Astrocyte (in vitro differentiated cells and primary cell): ENCODE measurements around the gene HSPA1A.

Source experiments
- EZH2 ChIP-seq: IDR thresholded peaks from 2 replicates; pipeline ENCODE4 v1.6.1; 2012; ENCODE audit warnings: mild to moderate bottlenecking, low read length, inconsistent platforms; ENCODE audit not compliant: insufficient read depth
- TF ChIP-seq, protein P1 (sequence below): IDR thresholded peaks from 2 replicates; pipeline ENCODE4 v1.5.1; 2011; ENCODE audit warnings: low read depth, mild to moderate bottlenecking, inconsistent platforms, low read length, moderate library complexity; ENCODE audit not compliant: insufficient read depth

GRCh38 chr6:31806470-31807272, 8.7 kb upstream of the HSPA1A start, which contains the start of gene LSM2:
- TF ChIP-seq, protein P1, sequence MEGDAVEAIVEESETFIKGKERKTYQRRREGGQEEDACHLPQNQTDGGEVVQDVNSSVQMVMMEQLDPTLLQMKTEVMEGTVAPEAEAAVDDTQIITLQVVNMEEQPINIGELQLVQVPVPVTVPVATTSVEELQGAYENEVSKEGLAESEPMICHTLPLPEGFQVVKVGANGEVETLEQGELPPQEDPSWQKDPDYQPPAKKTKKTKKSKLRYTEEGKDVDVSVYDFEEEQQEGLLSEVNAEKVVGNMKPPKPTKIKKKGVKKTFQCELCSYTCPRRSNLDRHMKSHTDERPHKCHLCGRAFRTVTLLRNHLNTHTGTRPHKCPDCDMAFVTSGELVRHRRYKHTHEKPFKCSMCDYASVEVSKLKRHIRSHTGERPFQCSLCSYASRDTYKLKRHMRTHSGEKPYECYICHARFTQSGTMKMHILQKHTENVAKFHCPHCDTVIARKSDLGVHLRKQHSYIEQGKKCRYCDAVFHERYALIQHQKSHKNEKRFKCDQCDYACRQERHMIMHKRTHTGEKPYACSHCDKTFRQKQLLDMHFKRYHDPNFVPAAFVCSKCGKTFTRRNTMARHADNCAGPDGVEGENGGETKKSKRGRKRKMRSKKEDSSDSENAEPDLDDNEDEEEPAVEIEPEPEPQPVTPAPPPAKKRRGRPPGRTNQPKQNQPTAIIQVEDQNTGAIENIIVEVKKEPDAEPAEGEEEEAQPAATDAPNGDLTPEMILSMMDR = no peak
- TF ChIP-seq EZH2 = no peak
